GM13976 (cell line): ENCODE data around the gene RRAD.
A peak's percentile ranks its signal among the peaks of the same experiment; 100 is the strongest.

Experiments
- DNase-seq: peaks from one replicate; pipeline ENCODE4 v3.0.0; 2012; ENCODE audit warnings: low spot score
- in situ Hi-C: fragments of 300-500 bp; cut with MboI; formaldehyde crosslinking; loops from one replicate; pipeline ENCODE4 v1.12.0; 2022; ENCODE audit warnings: low sequenced_read_pairs, mixed read lengths, inconsistent platforms; ENCODE audit not compliant: unreplicated experiment
- TF ChIP-seq, protein P1 (sequence below): IDR thresholded peaks from 2 replicates; pipeline ENCODE4 v1.5.1; 2012; ENCODE audit warnings: borderline replicate concordance, mild to moderate bottlenecking; ENCODE audit not compliant: insufficient read depth; ENCODE audit errors: extremely low read depth, missing control alignments, control extremely low read depth

Gene RRAD

DNA sequence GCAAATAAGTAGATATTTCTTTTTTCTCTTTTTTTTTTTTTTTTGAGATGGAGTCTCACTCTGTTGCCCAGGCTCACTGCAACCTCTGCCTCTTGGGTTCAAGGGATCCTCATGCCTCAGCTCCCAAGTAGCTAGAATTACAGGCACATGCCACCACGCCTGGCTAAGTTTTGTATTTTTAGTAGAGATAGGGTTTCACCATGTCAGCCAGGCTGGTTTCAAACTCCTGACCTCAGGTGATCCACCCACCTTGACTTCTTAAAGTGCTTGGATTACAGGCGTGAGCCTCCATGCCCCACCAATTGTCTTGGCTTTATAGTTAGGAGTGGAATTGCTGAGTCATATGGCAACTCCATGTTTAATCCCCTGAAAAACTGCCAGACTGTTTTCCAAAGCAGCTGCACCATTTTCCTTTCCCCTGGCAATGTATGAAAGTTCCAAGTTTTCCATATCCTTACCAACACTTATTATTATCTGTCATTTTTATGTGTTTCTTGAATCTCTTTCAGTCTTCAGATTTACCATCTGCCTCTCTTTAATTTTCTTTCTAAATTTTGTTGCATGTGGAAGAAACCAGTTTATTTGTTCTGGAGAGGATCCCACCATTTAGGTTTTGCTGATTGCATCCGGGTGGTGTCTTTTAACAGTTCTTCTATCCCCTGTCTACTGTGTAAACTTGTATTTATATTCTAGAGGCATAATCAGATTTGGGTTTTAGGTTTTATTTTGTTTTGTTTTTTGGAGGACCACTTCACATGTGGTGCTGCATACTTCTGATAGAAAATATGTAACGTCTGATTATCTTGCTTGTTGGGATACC lies 25.8 kb upstream of the RRAD start:
- no peak for DNase-seq
- in situ Hi-C loops: loop anchor here (25.0 kb wide), 2 partner anchors 211 to 461 kb away; partner anchors contain the start of genes B3GNT9, FBXL8, HSF4 and NOL3
- TF ChIP-seq, protein P1, sequence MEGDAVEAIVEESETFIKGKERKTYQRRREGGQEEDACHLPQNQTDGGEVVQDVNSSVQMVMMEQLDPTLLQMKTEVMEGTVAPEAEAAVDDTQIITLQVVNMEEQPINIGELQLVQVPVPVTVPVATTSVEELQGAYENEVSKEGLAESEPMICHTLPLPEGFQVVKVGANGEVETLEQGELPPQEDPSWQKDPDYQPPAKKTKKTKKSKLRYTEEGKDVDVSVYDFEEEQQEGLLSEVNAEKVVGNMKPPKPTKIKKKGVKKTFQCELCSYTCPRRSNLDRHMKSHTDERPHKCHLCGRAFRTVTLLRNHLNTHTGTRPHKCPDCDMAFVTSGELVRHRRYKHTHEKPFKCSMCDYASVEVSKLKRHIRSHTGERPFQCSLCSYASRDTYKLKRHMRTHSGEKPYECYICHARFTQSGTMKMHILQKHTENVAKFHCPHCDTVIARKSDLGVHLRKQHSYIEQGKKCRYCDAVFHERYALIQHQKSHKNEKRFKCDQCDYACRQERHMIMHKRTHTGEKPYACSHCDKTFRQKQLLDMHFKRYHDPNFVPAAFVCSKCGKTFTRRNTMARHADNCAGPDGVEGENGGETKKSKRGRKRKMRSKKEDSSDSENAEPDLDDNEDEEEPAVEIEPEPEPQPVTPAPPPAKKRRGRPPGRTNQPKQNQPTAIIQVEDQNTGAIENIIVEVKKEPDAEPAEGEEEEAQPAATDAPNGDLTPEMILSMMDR: no peak

DNA sequence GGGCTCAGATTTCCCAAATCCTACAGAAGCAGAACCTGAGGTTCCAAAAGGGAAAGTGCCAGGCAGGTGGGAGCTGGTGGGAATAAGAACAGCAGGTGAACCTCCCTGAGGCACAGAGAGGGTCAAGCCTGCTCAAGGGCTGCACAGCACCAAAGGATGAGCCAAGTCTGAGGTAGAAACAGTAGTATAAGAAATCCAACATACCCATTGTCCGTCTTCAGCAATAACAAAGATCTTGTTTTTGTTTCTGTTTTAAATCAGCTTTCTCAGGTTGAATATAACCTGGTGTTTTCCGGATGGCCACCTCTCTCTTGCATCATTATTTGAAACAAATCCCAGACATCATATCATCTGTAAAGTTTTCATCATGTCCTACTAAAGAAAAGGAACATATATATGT lies 25.1 kb upstream of the RRAD start:
- DNase-seq: no peak
- in situ Hi-C loops: loop anchor here (25.0 kb wide), 2 partner anchors 212 to 462 kb away; partner anchors contain the start of genes B3GNT9, FBXL8, HSF4 and NOL3
- TF ChIP-seq, protein P1: no peak

DNA sequence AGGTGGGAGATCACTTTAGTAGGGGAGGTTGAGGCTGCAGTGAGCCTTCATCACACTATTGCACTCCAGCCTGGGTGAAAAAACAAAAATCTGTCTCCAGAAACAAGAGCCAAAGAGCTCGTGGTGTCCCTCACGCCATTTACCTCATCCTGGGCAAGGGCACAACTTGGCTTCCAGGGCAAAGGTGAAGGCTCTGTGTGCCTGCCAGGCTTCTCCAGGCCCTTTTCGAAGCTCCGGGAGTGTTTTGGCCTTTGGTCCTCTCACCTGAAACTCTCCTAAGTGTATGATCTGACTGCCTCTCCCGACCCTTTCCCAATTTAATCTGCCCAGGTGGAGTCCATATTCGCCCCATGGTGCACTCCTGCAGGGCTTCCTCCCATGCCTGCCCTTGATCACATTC lies 24.1 kb upstream of the RRAD start:
- in situ Hi-C loops: no loop called here
- TF ChIP-seq, protein P1: no peak

DNA sequence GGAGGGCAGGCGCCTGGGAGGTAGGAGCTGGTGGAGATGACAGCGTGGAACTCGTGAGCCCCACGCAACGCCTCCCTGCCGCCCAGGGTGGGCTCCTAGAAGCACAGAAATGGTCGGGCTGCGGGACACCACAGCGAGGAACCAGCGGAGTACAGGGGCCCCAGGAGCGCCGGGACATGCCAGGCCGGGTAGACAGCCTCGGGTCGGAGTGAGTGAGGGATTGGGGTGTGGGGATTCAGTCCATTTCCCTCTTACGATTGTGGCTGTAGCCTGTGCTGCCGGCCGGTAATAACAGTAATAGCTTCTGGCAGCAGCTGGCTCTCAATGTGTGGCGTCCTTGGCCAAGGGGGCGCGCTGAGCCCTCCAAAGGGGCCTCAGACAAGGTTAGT lies 23.5 kb upstream of the RRAD start:
- in situ Hi-C loops: no loop called here
- TF ChIP-seq, protein P1: no peak

More for the DNA sequence above, 24.1 kb upstream of the RRAD start:
- DNase-seq: no peak

DNA sequence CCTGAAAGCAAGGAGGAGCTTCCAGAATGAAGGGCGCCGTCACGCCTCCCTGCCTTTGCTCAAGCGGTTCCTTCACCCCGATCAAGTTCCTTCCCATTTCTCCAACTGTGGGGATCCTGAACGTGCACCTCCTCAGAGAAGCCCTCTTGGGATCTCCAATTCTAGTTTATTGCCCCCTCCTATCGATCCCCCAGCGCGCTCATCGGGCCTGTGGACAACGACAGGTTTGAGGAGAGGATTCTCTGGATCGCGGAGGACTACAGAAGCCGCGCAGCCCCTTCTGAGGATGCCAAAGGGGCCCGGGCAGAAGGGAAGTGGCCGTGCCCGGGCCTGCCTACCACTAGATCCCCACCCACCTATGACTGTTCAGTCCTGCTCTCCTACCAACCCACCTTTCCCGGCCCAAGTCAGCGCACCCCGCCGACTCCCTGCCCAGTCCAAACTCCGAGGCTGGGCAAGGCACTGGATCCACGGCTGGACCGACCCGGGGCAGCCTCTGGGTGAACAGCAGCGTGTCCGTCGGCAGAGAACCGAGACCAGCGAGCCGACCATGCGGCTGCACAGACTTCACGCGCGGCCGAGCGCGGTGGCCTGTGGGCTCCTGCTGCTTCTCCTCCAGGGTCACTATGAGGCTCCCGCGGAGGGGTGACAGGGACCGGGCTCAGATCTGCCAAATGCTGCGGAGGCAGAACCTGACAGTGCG lies 22.9 kb upstream of the RRAD start:
- in situ Hi-C loops: no loop called here
- DNase-seq: no peak
- TF ChIP-seq, protein P1: no peak

More for the DNA sequence above, 23.5 kb upstream of the RRAD start:
- DNase-seq: no peak

DNA sequence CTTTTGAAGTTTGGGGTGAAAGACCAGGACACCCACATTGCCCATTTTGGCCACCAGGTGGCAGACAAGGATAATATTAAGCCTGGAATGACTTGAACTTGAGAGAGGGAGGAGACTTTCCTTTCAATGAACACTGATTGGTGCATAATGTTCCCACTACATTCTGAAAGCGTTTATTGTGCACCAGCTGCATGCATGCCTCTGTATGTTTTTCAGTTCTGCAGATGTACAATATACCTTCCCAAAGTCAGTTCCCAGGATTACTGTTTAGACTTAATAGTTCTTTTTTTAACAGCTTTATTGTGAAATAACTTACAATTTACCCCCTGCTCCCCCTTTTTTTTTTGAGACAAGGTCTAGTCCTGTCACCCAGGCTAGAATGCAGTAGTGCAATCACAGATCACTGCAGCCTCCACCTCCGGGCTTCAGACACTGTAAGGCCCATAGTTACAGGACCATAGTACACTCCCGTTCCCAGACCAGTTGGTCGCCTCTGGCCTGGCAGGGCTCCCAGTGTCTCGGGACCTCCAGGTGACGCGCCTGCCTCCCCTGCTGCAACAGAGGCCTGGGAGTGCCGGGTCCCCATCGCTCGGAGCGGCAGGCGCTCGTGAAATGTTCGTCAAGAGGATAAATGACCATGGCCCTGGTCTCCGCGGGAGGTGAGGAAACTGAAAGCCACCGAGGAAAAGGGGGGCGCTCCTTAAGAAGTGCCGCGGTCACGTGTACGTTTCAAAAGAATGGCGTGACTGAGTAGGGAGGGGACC lies 22.1 kb upstream of the RRAD start:
- in situ Hi-C loops: no loop called here
- TF ChIP-seq, protein P1: peak; percentile 90
- DNase-seq: peak; percentile 90
